GM21786 (cell line): ENCODE results near the gene ANKRD39.

ENCODE experiments used
- ATAC-seq: cut with Tn5 transposase; IDR thresholded peaks from one replicate; pipeline ENCODE4 v1.9.1; 2021; ENCODE audit not compliant: unreplicated experiment

ANKRD39 gene

DNA sequence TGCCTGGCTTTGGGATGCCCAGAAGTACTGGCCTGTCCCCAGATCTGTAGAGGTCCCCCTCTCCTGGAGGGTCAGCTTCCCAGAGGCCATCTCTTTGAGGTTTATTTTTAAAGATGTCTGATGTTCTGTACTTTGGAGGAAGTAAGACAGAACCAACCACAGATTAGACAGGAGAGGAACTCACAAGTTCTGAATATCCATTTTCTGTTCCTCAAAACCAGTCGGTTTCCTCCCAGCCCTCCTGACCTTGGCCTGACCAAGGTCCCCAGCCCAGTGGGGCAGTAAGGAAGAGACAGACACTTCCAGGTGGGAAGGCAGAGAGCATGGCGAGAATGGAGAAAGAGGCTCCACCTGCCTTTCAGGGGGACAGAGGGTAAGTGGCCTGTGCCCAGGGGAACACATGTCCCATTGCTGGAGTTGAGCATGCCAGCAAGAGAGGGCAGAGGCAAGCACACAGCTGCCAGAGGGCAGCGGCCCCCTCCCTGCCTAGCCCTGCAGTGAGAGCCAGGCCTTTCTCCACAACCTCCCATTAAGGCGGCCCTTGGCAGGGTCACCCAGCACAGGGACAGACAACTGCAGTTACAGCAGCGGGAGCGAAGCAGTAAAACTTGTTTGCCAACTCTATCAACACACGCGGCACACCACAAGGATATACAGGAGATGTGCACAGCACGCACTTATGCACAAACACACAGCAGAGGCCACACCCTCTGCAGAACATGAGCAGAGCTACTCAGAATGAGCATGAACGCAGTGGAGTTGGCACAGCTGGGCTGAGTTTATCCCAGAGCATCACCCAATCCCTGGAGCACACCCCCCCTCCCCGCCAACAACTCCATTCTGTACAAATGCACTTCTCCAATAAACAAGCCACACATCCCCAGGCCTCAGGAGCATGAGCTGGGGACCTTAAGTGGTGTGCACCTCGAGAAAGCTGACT, 30.5 kb upstream of the ANKRD39 start:
- no peak for ATAC-seq

- ATAC-seq: no peak
Observed at GRCh38 chr2:96887493-96888012, 29.7 kb upstream of the ANKRD39 start.

DNA sequence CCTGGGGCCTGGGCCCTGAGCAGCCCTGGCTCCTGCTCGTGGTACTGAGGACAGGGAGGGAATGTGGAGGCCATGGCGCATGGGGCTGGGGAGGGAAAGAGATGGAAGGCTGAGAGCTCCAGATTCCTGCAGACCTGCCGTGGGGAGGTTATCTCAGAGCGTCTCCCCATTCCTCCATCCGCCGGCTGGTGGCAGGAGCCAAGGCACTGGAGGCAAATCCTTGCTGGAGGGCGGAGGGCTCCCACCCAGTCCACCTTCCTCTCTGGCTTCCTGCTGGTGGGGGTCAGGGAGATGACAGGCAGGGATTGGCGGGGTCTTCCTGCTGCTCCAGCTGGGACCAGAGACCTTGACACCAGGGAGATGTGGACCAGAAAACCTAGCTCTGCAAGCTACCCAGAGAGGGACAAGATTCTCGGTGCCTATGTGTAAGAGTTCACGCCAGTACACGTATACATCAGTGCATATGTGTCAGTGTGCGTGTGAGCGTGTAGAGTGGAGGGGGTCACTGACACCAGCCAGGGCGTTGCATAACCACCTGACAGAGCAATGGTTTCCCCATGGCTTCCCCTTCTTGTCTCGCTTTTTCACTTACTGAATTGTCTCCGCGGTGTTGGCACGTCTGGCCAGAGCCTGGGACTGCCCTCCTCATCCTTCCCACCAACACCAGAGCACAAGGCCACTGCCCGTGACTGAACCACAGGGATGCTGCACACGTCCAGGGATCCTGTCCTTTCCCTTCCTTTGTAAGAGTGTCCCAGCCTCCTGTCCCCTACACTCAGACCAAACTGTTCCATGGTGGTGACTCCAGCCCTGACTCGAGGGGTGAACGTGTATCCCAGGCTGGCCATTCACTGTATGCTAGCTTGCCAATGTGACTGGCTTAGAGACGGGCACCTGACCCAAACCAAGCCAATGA, 27.9 kb upstream of the ANKRD39 start:
- ATAC-seq: no peak

GRCh38 chr2:96884299-96885094, 26.7 kb upstream of the ANKRD39 start:
- no peak for ATAC-seq

- ATAC-seq: no peak
Observed at GRCh38 chr2:96883306-96883705, 25.5 kb upstream of the ANKRD39 start.

GRCh38 chr2:96882906-96883305, 25.1 kb upstream of the ANKRD39 start:
- no peak for ATAC-seq

DNA sequence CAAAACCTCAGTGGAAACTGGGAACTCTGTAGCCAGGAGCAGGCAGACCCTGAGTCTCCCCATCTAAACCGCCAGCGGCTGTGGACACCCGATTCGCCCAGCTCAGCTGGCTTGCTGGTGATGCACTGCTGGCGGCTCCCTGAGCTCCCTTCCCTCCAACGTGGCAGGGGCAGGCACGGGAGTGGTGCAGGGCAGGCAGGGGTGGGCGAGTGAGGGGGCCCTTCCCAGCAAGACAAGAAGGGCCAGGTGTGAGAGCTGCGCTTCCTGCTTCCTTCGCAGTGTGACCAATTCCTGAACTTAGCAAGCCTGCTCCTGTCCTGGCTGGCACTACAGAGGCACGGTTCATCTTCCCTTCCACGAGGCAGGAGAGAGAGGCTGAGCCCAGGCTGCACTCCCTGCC, 24.4 kb upstream of the ANKRD39 start:
- no peak for ATAC-seq

DNA sequence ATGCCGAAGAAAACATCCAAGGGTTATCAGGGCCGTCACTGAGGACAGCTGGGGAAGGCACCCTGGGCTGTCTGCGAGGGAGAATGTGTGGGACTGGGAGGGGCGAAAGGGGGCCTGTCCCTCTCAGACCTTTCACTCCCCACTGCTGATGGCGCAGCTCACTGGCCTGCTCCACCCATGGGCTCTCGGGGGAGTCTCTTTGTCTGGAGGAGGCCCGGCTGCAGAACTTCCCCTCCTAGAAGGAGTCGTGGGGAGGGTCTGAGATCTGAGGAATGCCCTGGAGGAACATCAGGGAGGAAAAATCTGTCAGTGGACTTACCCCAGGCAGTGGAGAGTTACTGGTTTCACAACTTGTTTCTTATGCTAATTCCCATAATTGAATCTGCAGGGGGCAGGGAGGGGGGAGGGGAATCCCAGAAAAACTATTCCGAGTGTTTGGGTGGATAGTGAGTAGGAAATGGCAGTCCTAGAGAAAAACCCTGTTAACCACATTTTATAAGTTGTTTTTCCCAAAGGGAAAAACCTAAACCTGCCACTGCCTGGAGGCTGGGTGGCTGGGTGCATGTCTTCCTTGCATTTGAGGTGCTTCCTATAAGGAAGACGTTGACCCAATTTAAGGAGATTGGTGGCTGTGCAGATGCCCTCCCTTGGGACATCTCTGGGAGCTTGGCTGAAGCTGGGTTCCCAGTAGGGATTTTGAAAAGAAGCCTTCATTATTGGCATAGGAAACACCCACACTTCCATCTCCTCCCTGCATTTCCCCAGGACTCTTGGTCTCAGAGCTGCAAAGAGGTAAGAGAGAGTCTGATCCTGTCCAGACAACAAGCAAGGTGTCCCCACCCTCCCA, 23.8 kb upstream of the ANKRD39 start:
- no peak for ATAC-seq

DNA sequence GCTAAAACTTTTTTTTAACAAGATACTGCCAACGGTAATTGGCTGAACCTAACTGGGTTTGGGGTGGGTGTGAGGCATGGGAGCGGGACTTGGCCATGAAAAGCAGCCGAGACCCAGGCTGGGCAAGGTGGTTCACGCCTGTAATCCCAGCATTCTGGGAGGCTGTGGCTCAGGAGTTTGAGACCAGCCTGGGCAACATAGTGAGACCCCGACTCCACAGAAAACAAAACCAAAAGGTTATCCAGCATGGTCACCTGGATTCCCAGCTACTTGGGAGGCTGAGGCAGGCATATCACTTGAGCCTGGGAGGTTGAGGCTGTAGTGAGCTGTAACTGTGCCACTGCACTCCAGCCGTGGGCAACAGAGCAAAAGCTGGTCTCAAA, 23.1 kb upstream of the ANKRD39 start:
- ATAC-seq: no peak

DNA sequence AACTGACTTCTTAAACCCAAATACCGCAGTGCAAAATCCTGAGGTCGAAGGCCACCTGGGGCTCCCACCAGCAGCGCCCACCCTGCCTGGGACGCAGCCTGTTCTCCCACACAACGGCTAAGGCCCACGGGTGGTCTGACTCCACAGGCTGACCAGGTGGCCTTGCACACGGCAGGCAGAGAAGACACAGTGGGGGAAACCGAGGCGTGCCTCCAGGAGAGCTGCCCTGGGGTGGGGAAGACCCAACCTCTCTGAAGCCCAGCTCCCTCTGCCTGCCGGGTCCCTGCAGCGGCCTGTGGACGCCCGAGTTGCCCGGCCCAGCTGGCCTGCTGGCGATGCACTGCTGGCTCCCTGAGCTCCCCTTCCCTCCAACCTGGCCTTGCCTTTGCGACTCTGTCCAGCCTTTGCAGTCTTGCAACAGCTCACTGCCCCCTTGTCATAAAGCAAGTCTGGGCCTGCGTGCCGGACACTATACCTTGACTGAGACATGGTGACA, 21.8 kb upstream of the ANKRD39 start:
- ATAC-seq: no peak

DNA sequence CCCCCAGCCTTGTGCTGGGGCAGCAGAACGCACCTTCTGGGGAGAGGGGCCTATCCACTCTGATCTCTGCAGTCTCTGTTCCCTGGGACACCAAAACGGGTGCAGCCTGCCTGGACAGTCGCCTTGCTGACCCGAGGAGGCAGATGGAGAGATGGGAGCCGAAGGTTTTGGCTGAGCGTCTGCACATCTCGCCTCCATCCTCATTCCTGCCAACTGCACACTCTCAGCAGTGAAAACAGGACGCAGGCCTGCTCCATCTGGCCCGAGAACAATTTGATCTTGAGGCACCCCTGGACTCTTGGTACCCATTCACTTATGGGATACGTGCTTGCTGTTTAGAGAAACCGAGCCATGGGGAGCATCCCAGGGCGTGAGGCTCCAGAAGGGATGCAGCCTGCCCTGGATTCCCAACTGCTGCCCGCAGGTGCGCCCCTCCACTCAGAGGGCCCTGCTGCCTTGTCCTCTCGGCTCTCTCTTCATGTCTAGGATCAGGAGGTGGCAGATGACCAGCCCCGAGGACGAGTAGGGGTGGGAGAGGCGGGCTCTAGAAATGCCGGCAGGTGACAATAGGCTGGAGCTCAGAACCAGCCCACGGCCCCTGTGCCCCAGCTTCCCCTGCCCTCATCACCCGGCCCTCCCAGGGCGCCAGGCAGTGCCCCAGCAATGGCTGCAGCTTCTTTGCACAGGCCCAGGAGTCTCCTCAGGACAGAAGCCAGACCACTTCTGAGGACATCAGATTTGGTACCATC, 21.2 kb upstream of the ANKRD39 start:
- no peak for ATAC-seq

DNA sequence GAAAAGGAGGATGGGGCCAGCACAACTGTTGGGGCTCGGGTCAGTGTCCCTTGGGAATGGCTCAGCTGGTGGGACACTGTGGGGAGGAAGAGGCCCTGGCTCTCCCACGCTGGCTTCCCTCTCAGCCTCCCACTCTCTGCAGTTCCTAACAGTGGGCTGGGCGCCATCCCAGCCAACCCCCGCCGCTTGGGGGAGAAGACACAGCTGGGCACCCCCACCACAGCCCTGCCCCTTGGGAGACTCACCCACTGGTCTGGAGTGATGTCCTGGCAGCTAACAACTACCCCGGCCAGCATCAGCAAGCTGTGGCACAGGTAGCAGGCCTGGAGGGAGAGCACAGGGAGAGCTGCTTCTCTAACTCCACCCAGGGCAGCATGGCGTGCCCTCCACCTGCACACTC, 20.4 kb upstream of the ANKRD39 start:
- ATAC-seq: no peak

GRCh38 chr2:96877631-96878092, 19.8 kb upstream of the ANKRD39 start:
- ATAC-seq: no peak

DNA sequence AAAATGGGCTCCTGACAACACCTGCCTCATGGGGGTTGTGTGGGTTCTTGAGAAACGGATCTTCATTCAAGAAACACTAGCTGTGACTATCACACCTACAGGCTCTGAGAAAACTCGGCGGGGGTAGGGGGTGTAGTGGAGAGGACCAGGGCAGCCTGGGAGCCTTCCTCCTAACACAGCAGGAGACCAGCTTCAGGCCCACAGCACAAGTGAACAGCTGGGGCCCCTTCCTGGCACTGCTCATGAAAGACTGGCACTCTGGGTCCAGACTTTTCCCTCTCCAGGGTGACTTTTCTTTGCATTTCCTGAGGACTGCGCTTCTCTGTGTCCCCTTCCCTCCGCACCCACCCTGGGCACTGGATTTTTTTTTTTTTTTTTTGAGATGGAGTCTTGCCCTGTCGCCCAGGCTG, 19.2 kb upstream of the ANKRD39 start:
- no peak for ATAC-seq

- ATAC-seq: no peak
Observed at GRCh38 chr2:96876269-96877041, 18.6 kb upstream of the ANKRD39 start.

- no peak for ATAC-seq
Observed at GRCh38 chr2:96875498-96876268, 17.9 kb upstream of the ANKRD39 start.

DNA sequence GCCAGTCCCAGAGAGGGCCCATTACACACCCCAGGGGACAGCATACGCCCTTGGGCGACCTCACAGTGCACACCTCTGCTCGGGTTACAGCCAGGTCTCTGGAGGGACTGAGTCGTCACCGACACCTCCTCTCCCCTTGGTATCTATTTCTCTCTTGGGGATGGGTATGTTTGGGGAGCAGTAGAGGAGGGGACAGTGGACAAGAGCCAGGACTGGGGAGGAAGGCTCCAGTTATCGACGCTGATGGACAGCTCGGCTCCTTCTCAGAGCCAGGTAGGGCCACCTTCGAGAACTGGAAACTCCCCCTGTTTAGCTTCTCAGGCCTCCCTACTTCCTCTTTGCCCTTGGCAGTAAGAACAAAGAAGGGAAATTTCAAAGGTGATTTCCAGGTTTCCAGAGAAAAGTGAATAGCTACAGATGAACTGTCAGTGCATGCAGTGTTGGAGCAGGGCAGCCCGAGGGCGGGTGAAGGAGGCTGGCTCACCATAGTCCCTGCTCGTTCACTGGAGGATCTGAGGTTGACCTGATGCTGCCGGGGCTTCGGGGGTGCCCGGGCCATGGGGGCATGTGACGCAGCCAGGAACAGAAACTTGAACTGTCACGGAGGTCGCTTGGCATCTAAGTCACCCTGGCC, 16.5 kb upstream of the ANKRD39 start:
- ATAC-seq: peak; percentile 53
